ENCODE results near the gene DNAJC18. TPM values are rescaled to one million over a fixed set of nuclear protein-coding genes. Genes with fewer than 3 reads are reported as not detected.

DNAJC18 gene
- total and polyA plus RNA-seq, 4 donors, result 0.66 to 1.8 (median 0.83) TPM

DNA sequence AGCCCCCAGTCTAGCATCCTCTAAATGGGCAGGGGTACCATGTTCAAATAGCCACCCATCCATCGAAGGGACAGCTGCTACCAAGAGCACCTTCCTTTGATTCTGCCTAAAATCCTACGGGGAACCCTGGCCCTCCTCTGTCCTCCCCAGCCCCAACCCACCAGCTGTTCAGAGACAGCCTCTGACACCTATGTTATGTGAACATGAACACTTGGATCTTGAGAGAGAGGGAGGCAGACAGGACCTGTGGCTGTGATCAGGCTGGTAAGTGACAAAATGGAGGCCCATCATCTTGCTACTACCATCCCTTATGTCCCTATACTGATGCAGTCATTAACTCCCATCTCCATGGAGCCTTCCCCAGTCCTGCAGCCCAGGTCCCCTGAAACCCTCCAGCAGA lies 64.4 kb downstream of the DNAJC18 start:
- Histone ChIP-seq H3K27ac (ENCODE audit: low read depth in 1 of 2, low read length in 2 of 2) (no peak overlapping the region), H3K4me3 (ENCODE audit: low read depth in 1 of 3, low read length in 3 of 3) (no peak overlapping the region), H3K27me3 (ENCODE audit: control insufficient read depth in 4 of 4, insufficient read depth in 4 of 4, low read length in 3 of 4) (no peaks in the 10 kb centered on the region), H3K4me1 (ENCODE audit: control insufficient read depth in 4 of 4, insufficient read depth in 4 of 4, low read length in 3 of 4) (peaks cover 2 to 20% (median 10%) of the 10 kb centered on the region in 4 donors), H3K9me3 (ENCODE audit: control insufficient read depth in 4 of 4, low read length in 3 of 4) (no peaks in the 10 kb centered on the region), H3K36me3 (ENCODE audit: control insufficient read depth in 4 of 4, insufficient read depth in 3 of 4, low read depth in 1 of 4, low read length in 3 of 4) (peaks cover 1 to 20% (median 16%) of the 10 kb centered on the region in 4 donors), H3K9ac (ENCODE audit: low read depth in 1 of 2, low read length in 2 of 2) (no peak overlapping the region)
- 96% methylated on average over 2 of the region's 2 CpGs for WGBS
- TF ChIP-seq, protein P1, sequence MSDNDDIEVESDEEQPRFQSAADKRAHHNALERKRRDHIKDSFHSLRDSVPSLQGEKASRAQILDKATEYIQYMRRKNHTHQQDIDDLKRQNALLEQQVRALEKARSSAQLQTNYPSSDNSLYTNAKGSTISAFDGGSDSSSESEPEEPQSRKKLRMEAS (IDR thresholded peaks at IDR 0.05), result no peak
- TF ChIP-seq CTCF (IDR thresholded peaks at IDR 0.05; ENCODE audit: low read depth, low read length, missing input control), result no peak
- TF ChIP-seq FOXA1 (IDR thresholded peaks at IDR 0.05), result no peak
- TF ChIP-seq RAD21 (IDR thresholded peaks at IDR 0.05), result no peak
- TF ChIP-seq SP1 (IDR thresholded peaks at IDR 0.05), result no peak
- no peak for DNase-seq (ENCODE audit: low spot score)

DNA sequence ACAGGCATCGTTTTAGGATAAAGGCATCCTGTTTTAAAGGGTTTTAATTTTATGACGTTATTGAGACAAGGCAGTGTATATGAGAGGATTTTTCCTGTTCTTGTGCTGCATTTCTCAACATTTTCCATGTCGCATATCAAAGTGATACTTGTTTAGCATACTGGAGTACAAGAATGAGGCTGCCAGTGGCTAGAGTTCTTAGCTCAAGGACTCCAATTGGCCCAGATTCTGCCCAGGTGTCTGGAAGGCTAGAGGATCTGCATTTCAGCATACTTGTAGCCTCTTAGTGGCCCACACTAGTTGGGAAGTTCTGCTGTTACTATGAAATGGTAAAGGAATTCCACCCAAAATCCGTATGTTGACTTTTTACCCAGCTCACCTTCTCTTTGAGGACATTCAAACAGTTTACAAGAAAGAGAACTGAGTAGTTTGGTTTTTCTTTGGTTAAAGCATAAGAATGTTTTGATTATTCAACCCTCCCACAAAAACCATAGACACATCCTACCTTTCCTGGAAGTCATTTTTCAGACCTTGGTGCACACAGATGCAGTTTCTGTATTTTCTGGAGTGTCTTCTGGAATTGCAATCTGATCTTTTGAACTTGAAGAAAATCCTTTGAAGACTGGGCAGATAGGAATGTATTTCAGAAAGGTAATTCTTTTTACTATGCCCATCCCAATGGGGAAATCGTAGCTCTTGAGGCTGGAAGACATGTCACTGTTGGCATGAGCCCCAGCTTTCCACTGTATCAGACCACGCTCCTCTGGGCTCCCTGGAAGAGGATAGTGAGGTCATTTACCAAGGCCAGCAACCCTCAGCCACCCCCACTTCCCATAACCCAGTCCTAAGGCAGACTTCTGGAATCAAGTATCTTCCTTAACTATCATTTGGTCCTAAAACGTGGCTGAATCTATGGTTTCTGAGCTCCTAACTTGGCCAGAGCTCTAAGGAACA lies 67.6 kb downstream of the DNAJC18 start:
- TF ChIP-seq, protein P2, sequence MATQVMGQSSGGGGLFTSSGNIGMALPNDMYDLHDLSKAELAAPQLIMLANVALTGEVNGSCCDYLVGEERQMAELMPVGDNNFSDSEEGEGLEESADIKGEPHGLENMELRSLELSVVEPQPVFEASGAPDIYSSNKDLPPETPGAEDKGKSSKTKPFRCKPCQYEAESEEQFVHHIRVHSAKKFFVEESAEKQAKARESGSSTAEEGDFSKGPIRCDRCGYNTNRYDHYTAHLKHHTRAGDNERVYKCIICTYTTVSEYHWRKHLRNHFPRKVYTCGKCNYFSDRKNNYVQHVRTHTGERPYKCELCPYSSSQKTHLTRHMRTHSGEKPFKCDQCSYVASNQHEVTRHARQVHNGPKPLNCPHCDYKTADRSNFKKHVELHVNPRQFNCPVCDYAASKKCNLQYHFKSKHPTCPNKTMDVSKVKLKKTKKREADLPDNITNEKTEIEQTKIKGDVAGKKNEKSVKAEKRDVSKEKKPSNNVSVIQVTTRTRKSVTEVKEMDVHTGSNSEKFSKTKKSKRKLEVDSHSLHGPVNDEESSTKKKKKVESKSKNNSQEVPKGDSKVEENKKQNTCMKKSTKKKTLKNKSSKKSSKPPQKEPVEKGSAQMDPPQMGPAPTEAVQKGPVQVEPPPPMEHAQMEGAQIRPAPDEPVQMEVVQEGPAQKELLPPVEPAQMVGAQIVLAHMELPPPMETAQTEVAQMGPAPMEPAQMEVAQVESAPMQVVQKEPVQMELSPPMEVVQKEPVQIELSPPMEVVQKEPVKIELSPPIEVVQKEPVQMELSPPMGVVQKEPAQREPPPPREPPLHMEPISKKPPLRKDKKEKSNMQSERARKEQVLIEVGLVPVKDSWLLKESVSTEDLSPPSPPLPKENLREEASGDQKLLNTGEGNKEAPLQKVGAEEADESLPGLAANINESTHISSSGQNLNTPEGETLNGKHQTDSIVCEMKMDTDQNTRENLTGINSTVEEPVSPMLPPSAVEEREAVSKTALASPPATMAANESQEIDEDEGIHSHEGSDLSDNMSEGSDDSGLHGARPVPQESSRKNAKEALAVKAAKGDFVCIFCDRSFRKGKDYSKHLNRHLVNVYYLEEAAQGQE (IDR thresholded peaks at IDR 0.05), result no peak
- TF ChIP-seq FOXA2 (IDR thresholded peaks at IDR 0.05) (no peak), YY1 (IDR thresholded peaks at IDR 0.05) (no peak), RAD21 (IDR thresholded peaks at IDR 0.05) (no peak), ZBTB33 (IDR thresholded peaks at IDR 0.05) (no peak), NR2F2 (IDR thresholded peaks at IDR 0.05) (no peak), HNF4G (IDR thresholded peaks at IDR 0.05) (no peak)
- TF ChIP-seq, protein P3, sequence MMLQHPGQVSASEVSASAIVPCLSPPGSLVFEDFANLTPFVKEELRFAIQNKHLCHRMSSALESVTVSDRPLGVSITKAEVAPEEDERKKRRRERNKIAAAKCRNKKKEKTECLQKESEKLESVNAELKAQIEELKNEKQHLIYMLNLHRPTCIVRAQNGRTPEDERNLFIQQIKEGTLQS (IDR thresholded peaks at IDR 0.05), result no peak
- TF ChIP-seq, protein P1 (IDR thresholded peaks at IDR 0.05), result no peak
- H3K9me3 ChIP-seq (ENCODE audit: control insufficient read depth in 4 of 4, low read length in 3 of 4), result no peaks in the 10 kb centered on the region
- no peaks in the 10 kb centered on the region for H3K27me3 ChIP-seq (ENCODE audit: control insufficient read depth in 4 of 4, insufficient read depth in 4 of 4, low read length in 3 of 4)
- 88% methylated on average over 7 of the region's 7 CpGs for WGBS
- H3K4me3 ChIP-seq (ENCODE audit: low read depth in 1 of 3, low read length in 3 of 3), result no peak overlapping the region
- H3K27ac ChIP-seq (ENCODE audit: low read depth in 1 of 2, low read length in 2 of 2), result no peak overlapping the region
- H3K36me3 ChIP-seq (ENCODE audit: control insufficient read depth in 4 of 4, insufficient read depth in 3 of 4, low read depth in 1 of 4, low read length in 3 of 4), result peaks cover 5 to 31% (median 17%) of the 10 kb centered on the region in 4 donors
- no peak for DNase-seq (ENCODE audit: low spot score)
- peaks cover 2 to 20% (median 10%) of the 10 kb centered on the region in 4 donors for H3K4me1 ChIP-seq (ENCODE audit: control insufficient read depth in 4 of 4, insufficient read depth in 4 of 4, low read length in 3 of 4)
- no peak overlapping the region for H3K9ac ChIP-seq (ENCODE audit: low read depth in 1 of 2, low read length in 2 of 2)

Data from liver (tissue), 9 donors.